IMR-90 (cell line): ENCODE data around the gene GALNT14. TPM values are rescaled to one million over a fixed set of nuclear protein-coding genes. Genes with fewer than 3 reads are reported as not detected.

Experiments
- ATAC-seq: fragments of 200-7000 bp; cut with Tn5 transposase; 2 replicates; pipeline ENCODE4 v1.9.1; 2020; ENCODE audit warnings: low read depth, mild to moderate bottlenecking, moderate library complexity
- BruUV-seq: library from RNA; stranded (reverse); fragments of 400-500 nt; replicated peaks from 2 replicates; lab custom pipeline; 2021; lab: Mats Ljungman, UMichigan
- CTCF ChIA-PET: fragments of 300-600 bp; formaldehyde crosslinking; extraction: SDS; loops from one replicate; lab custom pipeline; 2021; ENCODE audit warnings: antibody characterized with exemption; lab: Yijun Ruan, JAX
- POLR2A ChIA-PET: fragments of 300-600 bp; sonication (Branson Sonifier 250); formaldehyde crosslinking; loops from one replicate; lab custom pipeline; 2022; ENCODE audit warnings: antibody characterized with exemption; ENCODE audit not compliant: unreplicated experiment; lab: Charles Lee
- DNase-seq: peaks from one replicate; pipeline ENCODE4 v3.0.0; 2013
- H2AFZ ChIP-seq: replicated peaks from 2 replicates; pipeline ENCODE3; 2013; ENCODE audit warnings: low read length, mild to moderate bottlenecking; ENCODE audit not compliant: poor library complexity
- H2AK5ac ChIP-seq: 2 replicates; pipeline ENCODE4 v1.6.1; 2013; ENCODE audit warnings: low read depth, low read length, inconsistent platforms
- H2AK9ac ChIP-seq: replicated peaks from 2 replicates; pipeline ENCODE3; 2013; ENCODE audit warnings: mild to moderate bottlenecking, low read depth, low read length, moderate library complexity; ENCODE audit not compliant: poor library complexity
- H2BK120ac ChIP-seq: 2 replicates; pipeline ENCODE4 v1.6.1; 2013; ENCODE audit warnings: low read depth, low read length, inconsistent platforms
- H2BK15ac ChIP-seq: 3 replicates; pipeline ENCODE4 v1.6.1; 2013; ENCODE audit warnings: low read depth, low read length, inconsistent platforms
- H2BK20ac ChIP-seq: 2 replicates; pipeline ENCODE4 v1.6.1; 2013; ENCODE audit warnings: low read depth, mild to moderate bottlenecking, inconsistent platforms, low read length, moderate library complexity
- H2BK5ac ChIP-seq: 2 replicates; pipeline ENCODE4 v1.6.1; 2013; ENCODE audit warnings: mild to moderate bottlenecking, low read depth, low read length, inconsistent platforms; ENCODE audit not compliant: poor library complexity, severe bottlenecking
- H3K14ac ChIP-seq: replicated peaks from 2 replicates; pipeline ENCODE4 v1.6.1; 2013; ENCODE audit warnings: low read depth, low read length, inconsistent platforms
- H3K18ac ChIP-seq: 2 replicates; pipeline ENCODE4 v1.6.1; 2013; ENCODE audit warnings: low read depth, low read length, control low read depth
- H3K23ac ChIP-seq: 2 replicates; pipeline ENCODE4 v1.6.1; 2013; ENCODE audit warnings: low read depth, low read length, inconsistent platforms
- H3K27ac ChIP-seq: 2 replicates; pipeline ENCODE4 v1.5.1; 2013; ENCODE audit warnings: mild to moderate bottlenecking, control low read depth, low read length; ENCODE audit not compliant: insufficient read depth
- H3K27me3 ChIP-seq: 2 replicates; pipeline ENCODE4 v1.6.1; 2013; ENCODE audit warnings: low read length; ENCODE audit not compliant: control insufficient read depth, insufficient read depth
- H3K36me3 ChIP-seq: 2 replicates; pipeline ENCODE4 v1.6.1; 2013; ENCODE audit warnings: low read length, mixed read lengths; ENCODE audit not compliant: control insufficient read depth, insufficient read depth
- H3K4ac ChIP-seq: 2 replicates; pipeline ENCODE4 v1.6.1; 2013; ENCODE audit warnings: low read depth, low read length, inconsistent platforms
- H3K4me1 ChIP-seq: 2 replicates; pipeline ENCODE4 v1.6.1; 2013; ENCODE audit warnings: low read length, mixed read lengths; ENCODE audit not compliant: control insufficient read depth, insufficient read depth
- H3K4me2 ChIP-seq: 2 replicates; pipeline ENCODE4 v1.6.1; 2013; ENCODE audit warnings: low read depth, mild to moderate bottlenecking, control low read depth, low read length, moderate library complexity
- H3K4me3 ChIP-seq: 2 replicates; pipeline ENCODE4 v1.5.1; 2013; ENCODE audit warnings: low read depth, mild to moderate bottlenecking, control low read depth, low read length, moderate library complexity; ENCODE audit not compliant: insufficient read depth
- H3K56ac ChIP-seq: 2 replicates; pipeline ENCODE4 v1.6.1; 2013; ENCODE audit warnings: low read length, inconsistent platforms; ENCODE audit not compliant: insufficient read depth; ENCODE audit errors: extremely low read depth
- H3K79me1 ChIP-seq, 2 experiments: 2 replicates each; pipeline ENCODE4 v1.6.1; 2013; ENCODE audit warnings: low read length in 2 of 2, inconsistent platforms in 1 of 2, low read depth in 1 of 2
- H3K9ac ChIP-seq: 2 replicates; pipeline ENCODE4 v1.6.1; 2013; ENCODE audit warnings: low read depth, low read length, control low read depth
- H3K9me1 ChIP-seq: 2 replicates; pipeline ENCODE4 v1.6.1; 2013; ENCODE audit warnings: low read length, inconsistent platforms; ENCODE audit not compliant: insufficient read depth
- H3K9me3 ChIP-seq: 2 replicates; pipeline ENCODE4 v1.6.1; 2013; ENCODE audit warnings: low read length; ENCODE audit not compliant: control insufficient read depth, insufficient read depth
- H4K20me1 ChIP-seq: 2 replicates; pipeline ENCODE4 v1.6.1; 2013; ENCODE audit warnings: low read length, inconsistent platforms; ENCODE audit not compliant: insufficient read depth
- H4K5ac ChIP-seq: 2 replicates; pipeline ENCODE4 v1.6.1; 2013; ENCODE audit warnings: mild to moderate bottlenecking, low read depth, low read length, control low read depth
- H4K8ac ChIP-seq, 2 experiments: 2 replicates each; pipeline ENCODE4 v1.6.1; 2013; ENCODE audit warnings: low read depth in 2 of 2, low read length in 2 of 2, control low read depth in 1 of 2, inconsistent platforms in 1 of 2
- H4K91ac ChIP-seq: 2 replicates; pipeline ENCODE4 v1.6.1; 2013; ENCODE audit warnings: low read depth, low read length, inconsistent platforms; ENCODE audit not compliant: insufficient read depth
- BHLHE40 ChIP-seq: fragments of 150-350 bp; IDR thresholded peaks from 2 replicates; pipeline ENCODE4 v1.6.1; 2016; ENCODE audit warnings: mild to moderate bottlenecking, low read depth, low read length
- CEBPB ChIP-seq: IDR thresholded peaks from 2 replicates; pipeline ENCODE4 v1.6.1; 2012; ENCODE audit warnings: low read depth, low read length, improper control_type of control experiment
- MAZ ChIP-seq: IDR thresholded peaks from 2 replicates; pipeline ENCODE4 v1.6.1; 2012; ENCODE audit warnings: low read depth, mild to moderate bottlenecking, low read length, improper control_type of control experiment, moderate library complexity, borderline replicate concordance
- RAD21 ChIP-seq: IDR thresholded peaks from 2 replicates; pipeline ENCODE4 v1.6.1; 2012; ENCODE audit warnings: low read length, improper control_type of control experiment
- RCOR1 ChIP-seq: IDR thresholded peaks from 2 replicates; pipeline ENCODE4 v1.6.1; 2012; ENCODE audit warnings: mild to moderate bottlenecking, low read length, improper control_type of control experiment; ENCODE audit not compliant: insufficient replicate concordance
- SMC3 ChIP-seq: fragments of 150-350 bp; IDR thresholded peaks from 2 replicates; pipeline ENCODE4 v1.6.1; 2016; ENCODE audit warnings: low read depth, mild to moderate bottlenecking, antibody characterized with exemption, low read length, moderate library complexity
- WGBS, 2 experiments: methylation state at CpG; one replicate each; pipeline versions ENCODE4 v1.1.5 to v1.1.7; 2013; ENCODE audit warnings: missing lambda C conversion rate in 2 of 2; ENCODE audit not compliant: insufficient read length in 1 of 2; ENCODE audit errors: extremely low coverage in 2 of 2; 5-methylcytosine and 5-hydroxymethylcytosine counted together
- dilution Hi-C: fragments of 300-500 bp; cut with HindIII; formaldehyde crosslinking; loops from one replicate; pipeline ENCODE4 v1.14.3; 2018; ENCODE audit warnings: low sequenced_read_pairs; ENCODE audit not compliant: unreplicated experiment
- in situ Hi-C: fragments of 300-500 bp; cut with MboI; formaldehyde crosslinking; loops from 3 replicates; pipeline ENCODE4 v1.14.3; 2019; ENCODE audit warnings: low sequenced_read_pairs, inconsistent platforms, mixed read lengths
- intact Hi-C: fragments of 100-400 bp; cut with micrococcal nuclease; formaldehyde crosslinking; loops from 2 replicates; pipeline ENCODE4 v1.10.0; 2022
- polyA plus RNA-seq, 3 experiments: library from polyadenylated mRNA; depleted of rRNA; stranded (reverse); fragments of >200 nt; gene quantifications; 2 replicates each; pipeline ENCODE4 v1.2.3, GENCODE V29; 2012; ENCODE audit warnings: low replicate concordance in 1 of 3
- total RNA-seq: library from RNA; depleted of rRNA; stranded (reverse); fragments of >200 nt; gene quantifications from 2 replicates; pipeline ENCODE4 v1.2.3, GENCODE V29; 2012
- TF ChIP-seq, protein P1 (sequence below): fragments of 150-350 bp; IDR thresholded peaks from 2 replicates; pipeline ENCODE4 v1.6.1; 2016; ENCODE audit warnings: low read depth, mild to moderate bottlenecking, low read length, moderate library complexity, borderline replicate concordance
- TF ChIP-seq, protein P2 (sequence below): conservative IDR thresholded peaks from 2 replicates; pipeline ENCODE4 v1.5.1; 2012; ENCODE audit warnings: mild to moderate bottlenecking, low read depth, low read length, improper control_type of control experiment

Gene GALNT14
- total and polyA plus RNA-seq, 2 of the 4 experiments (the other 2 are of a cell fraction): 0.15 to 0.18 TPM

DNA sequence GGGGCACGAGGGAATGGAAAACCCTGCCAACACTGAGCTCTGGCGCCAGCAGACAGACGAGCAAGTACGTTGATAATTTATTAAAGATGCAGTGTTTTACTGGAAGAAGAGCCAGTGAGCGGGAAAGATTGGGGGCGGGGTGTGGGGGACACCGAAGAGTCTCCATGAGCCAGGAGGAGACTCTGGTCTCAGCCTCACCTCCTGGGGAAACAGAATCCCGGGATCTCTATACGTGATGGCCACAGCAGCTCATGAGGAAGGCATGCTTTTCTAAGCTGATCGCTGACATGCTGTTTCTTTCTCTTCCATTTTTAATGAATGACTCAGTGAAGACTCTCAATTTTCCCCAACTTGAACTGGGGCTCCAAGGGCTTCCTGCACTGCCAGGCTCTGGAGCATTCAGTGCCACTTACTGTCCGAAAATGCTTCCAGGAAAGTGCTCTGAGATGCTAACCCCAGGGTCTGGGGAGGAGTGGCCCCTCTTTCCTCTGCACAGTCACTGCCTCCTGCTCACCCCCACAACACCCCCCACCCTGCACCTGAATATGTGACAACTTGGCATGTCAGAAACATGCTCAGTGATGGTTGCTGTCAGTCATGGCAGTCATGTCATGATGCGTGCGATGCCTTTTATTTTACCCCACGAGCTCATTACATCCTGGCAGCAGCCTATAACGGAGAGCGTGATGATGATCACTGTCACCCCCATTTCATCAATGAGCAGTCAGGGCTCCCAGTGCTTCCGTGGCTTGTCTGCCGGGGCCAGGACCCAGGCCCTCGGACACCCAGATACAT is 166.8 kb downstream of the GALNT14 start:
- H3K9me1 ChIP-seq: no peaks in the 10 kb centered on the region; the same call in 1 of the 2 replicates
- H4K5ac ChIP-seq: no peak overlapping the region
- H3K27ac ChIP-seq: no peak overlapping the region
- no peak overlapping the region for H2BK15ac ChIP-seq
- H3K23ac ChIP-seq: no peak overlapping the region
- no peaks in the 10 kb centered on the region; the same call in 1 of the 2 replicates for H3K9me3 ChIP-seq
- H4K91ac ChIP-seq: no peak overlapping the region
- no peak for TF ChIP-seq CEBPB
- TF ChIP-seq, protein P1, sequence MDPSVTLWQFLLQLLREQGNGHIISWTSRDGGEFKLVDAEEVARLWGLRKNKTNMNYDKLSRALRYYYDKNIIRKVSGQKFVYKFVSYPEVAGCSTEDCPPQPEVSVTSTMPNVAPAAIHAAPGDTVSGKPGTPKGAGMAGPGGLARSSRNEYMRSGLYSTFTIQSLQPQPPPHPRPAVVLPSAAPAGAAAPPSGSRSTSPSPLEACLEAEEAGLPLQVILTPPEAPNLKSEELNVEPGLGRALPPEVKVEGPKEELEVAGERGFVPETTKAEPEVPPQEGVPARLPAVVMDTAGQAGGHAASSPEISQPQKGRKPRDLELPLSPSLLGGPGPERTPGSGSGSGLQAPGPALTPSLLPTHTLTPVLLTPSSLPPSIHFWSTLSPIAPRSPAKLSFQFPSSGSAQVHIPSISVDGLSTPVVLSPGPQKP: no peak
- TF ChIP-seq, protein P2, sequence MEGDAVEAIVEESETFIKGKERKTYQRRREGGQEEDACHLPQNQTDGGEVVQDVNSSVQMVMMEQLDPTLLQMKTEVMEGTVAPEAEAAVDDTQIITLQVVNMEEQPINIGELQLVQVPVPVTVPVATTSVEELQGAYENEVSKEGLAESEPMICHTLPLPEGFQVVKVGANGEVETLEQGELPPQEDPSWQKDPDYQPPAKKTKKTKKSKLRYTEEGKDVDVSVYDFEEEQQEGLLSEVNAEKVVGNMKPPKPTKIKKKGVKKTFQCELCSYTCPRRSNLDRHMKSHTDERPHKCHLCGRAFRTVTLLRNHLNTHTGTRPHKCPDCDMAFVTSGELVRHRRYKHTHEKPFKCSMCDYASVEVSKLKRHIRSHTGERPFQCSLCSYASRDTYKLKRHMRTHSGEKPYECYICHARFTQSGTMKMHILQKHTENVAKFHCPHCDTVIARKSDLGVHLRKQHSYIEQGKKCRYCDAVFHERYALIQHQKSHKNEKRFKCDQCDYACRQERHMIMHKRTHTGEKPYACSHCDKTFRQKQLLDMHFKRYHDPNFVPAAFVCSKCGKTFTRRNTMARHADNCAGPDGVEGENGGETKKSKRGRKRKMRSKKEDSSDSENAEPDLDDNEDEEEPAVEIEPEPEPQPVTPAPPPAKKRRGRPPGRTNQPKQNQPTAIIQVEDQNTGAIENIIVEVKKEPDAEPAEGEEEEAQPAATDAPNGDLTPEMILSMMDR: no peak
- TF ChIP-seq MAZ: no peak
- TF ChIP-seq RCOR1: no peak
- TF ChIP-seq SMC3: no peak
- no peak for TF ChIP-seq RAD21
- TF ChIP-seq BHLHE40: no peak
- H3K27me3 ChIP-seq: peaks cover 1% of the 10 kb centered on the region; the same call in 1 of the 2 replicates
- no peak overlapping the region for H3K9ac ChIP-seq
- ATAC-seq (no peak), DNase-seq (no peak)
- H2BK120ac ChIP-seq: no peak overlapping the region
- H3K79me1 ChIP-seq: no peaks in the 10 kb centered on the region
- no peak overlapping the region for H3K4ac ChIP-seq
- H2BK20ac ChIP-seq: no peak overlapping the region
- H3K56ac ChIP-seq: no peak overlapping the region
- no peak overlapping the region for H2AFZ ChIP-seq
- intact Hi-C loops: no loop called here
- H3K4me2 ChIP-seq: no peak overlapping the region
- H4K20me1 ChIP-seq: no peaks in the 10 kb centered on the region
- H2AK9ac ChIP-seq: no peak overlapping the region
- 66% methylated on average over 3 of the region's 19 CpGs; no CpG with 5 or more reads in 1 of the 2 experiments for WGBS, 2 experiments
- CTCF ChIA-PET: no interaction called here
- H3K4me1 ChIP-seq: no peaks in the 10 kb centered on the region
- dilution Hi-C loops: no loop called here
- no peak overlapping the region for H3K14ac ChIP-seq
- no TSS peak for BruUV-seq
- no peak overlapping the region for H4K8ac ChIP-seq
- H3K36me3 ChIP-seq: no peaks in the 10 kb centered on the region
- POLR2A ChIA-PET: no interaction called here
- in situ Hi-C loops: no loop called here
- H2BK5ac ChIP-seq: no peak overlapping the region
- no peak overlapping the region for H2AK5ac ChIP-seq
- H3K18ac ChIP-seq: no peak overlapping the region
- no peak overlapping the region for H3K4me3 ChIP-seq
